NCI-H1417 (cell line): ENCODE measurements around the gene DYRK2.

Source experiments
- DNase-seq, 3 experiments: peaks; one replicate each; lab custom pipeline; 2025; lab: John Stamatoyannopoulos, UW

Gene DYRK2

GRCh38 chr12:67646775-67647174, 1.8 kb upstream of the DYRK2 start:
- no peak for DNase-seq

GRCh38 chr12:67647181-67647798, 1.3 kb upstream of the DYRK2 start:
- DNase-seq, result peak in 2 of 3 experiments; percentile 84 to 85

- peak; percentile 80 to 95 (median 93) for DNase-seq
Measured at GRCh38 chr12:67647799-67648520, 585 bp upstream of the DYRK2 start.

GRCh38 chr12:67649261-67649569, 670 bp downstream of the DYRK2 start:
- no peak for DNase-seq

GRCh38 chr12:67649570-67650387, 1.2 kb downstream of the DYRK2 start:
- peak; percentile 29 to 76 (median 73) for DNase-seq

GRCh38 chr12:67650388-67651131, 2.0 kb downstream of the DYRK2 start:
- DNase-seq, result peak in 1 of 3 experiments; percentile 63

- peak in 1 of 3 experiments; percentile 54 for DNase-seq
Measured at GRCh38 chr12:67651132-67651695, 2.7 kb downstream of the DYRK2 start.

- DNase-seq, result no peak
Measured at GRCh38 chr12:67655829-67656228, 7.3 kb downstream of the DYRK2 start.

- DNase-seq, result no peak
Measured at GRCh38 chr12:67656251-67656650, 7.7 kb downstream of the DYRK2 start.

- no peak for DNase-seq
Measured at GRCh38 chr12:67658486-67658885, 9.9 kb downstream of the DYRK2 start.

- no peak for DNase-seq
Measured at GRCh38 chr12:67659292-67659691, 10.7 kb downstream of the DYRK2 start.

- DNase-seq, result no peak
Measured at GRCh38 chr12:67661311-67662021, 12.9 kb downstream of the DYRK2 start.

- DNase-seq, result no peak
Measured at GRCh38 chr12:67662910-67663538, 14.5 kb downstream of the DYRK2 start.

- DNase-seq, result no peak
Measured at GRCh38 chr12:67664171-67664570, 15.6 kb downstream of the DYRK2 start.

- DNase-seq, result no peak
Measured at GRCh38 chr12:67665679-67666078, 17.1 kb downstream of the DYRK2 start.

- no peak for DNase-seq
Measured at GRCh38 chr12:67666605-67667004, 18.1 kb downstream of the DYRK2 start.

- DNase-seq, result no peak
Measured at GRCh38 chr12:67667276-67668073, 18.9 kb downstream of the DYRK2 start.

- DNase-seq, result no peak
Measured at GRCh38 chr12:67669217-67669933, 20.8 kb downstream of the DYRK2 start.

- no peak for DNase-seq
Measured at GRCh38 chr12:67669934-67670631, 21.5 kb downstream of the DYRK2 start.
